Gastrocnemius medialis (tissue), 4 donors: ENCODE data around the gene VPS18.

ENCODE experiments used
- CTCF ChIP-seq, 5 experiments: fragments of 450-650 bp in 3 of 5; fragments of 200-600 bp in 2 of 5; sonication (generic) in 2 of 5; IDR thresholded peaks in 4 of 5; conservative IDR thresholded peaks in 1 of 5; 1 replicate in 4 of 5; 2 replicates in 1 of 5; pipeline ENCODE4 v1.5.1; 2016 to 2019; ENCODE audit warnings: antibody characterized with exemption in 5 of 5, mild to moderate bottlenecking in 3 of 5, moderate library complexity in 3 of 5
- POLR2A ChIP-seq, 2 donors: fragments of 450-650 bp; IDR thresholded peaks; one replicate each; pipeline ENCODE4 v1.6.1; 2017; ENCODE audit warnings: antibody characterized with exemption in 2 of 2, mild to moderate bottlenecking in 2 of 2, moderate library complexity in 2 of 2

- TF ChIP-seq POLR2A (IDR thresholded peaks at IDR 0.05), result no peak
- TF ChIP-seq CTCF (IDR thresholded peaks at IDR 0.05 in 4 of 5, conservative IDR thresholded peaks at IDR 0.05 in 1 of 5), result no peak
These were observed 40.9 kb upstream of the VPS18 start for GRCh38 chr15:40853241-40853890.
